HepG2 (cell line): ENCODE data around the gene GADD45A. TPM values are rescaled to one million over a fixed set of nuclear protein-coding genes. Genes with fewer than 3 reads are reported as not detected.

ENCODE experiments used
- ATAC-seq: fragments of 200-7000 bp; cut with Tn5 transposase; 3 replicates; pipeline ENCODE4 v1.9.1; 2020; ENCODE audit warnings: mild to moderate bottlenecking, moderate library complexity
- Bru-seq: library from RNA; stranded (reverse); fragments of 400-500 nt; gene quantifications from one replicate; lab custom pipeline; 2021; lab: Mats Ljungman, UMichigan
- BruChase-seq, 2 experiments: library from RNA; stranded (reverse); fragments of 400-500 nt; gene quantifications; one replicate each; lab custom pipeline; 2021; lab: Mats Ljungman, UMichigan
- BruUV-seq: library from RNA; stranded (reverse); fragments of 400-500 nt; replicated peaks from 2 replicates; lab custom pipeline; 2021; lab: Mats Ljungman, UMichigan
- CTCF ChIA-PET: fragments of 300-600 bp; formaldehyde crosslinking; extraction: SDS; loops from one replicate; lab custom pipeline; 2021; ENCODE audit warnings: low total read pairs, inconsistent platforms, low intra/inter-chr PET ratio; lab: Yijun Ruan, JAX
- POLR2A ChIA-PET: fragments of 350-600 bp; sonication (Branson Sonifier 250); formaldehyde crosslinking; loops from one replicate; lab custom pipeline; 2020; ENCODE audit warnings: antibody characterized with exemption, inconsistent platforms; lab: Yijun Ruan, JAX
- DNase-seq: peaks from one replicate; pipeline ENCODE4 v3.0.0-alpha.2; 2015; ENCODE audit warnings: low spot score
- FAIRE-seq: peaks from 3 replicates; lab custom pipeline; 2011; peaks lifted over from hg19 to GRCh38; lab: Jason Lieb, UNC
- H2AFZ ChIP-seq: one replicate; pipeline ENCODE4 v1.6.1; 2011; ENCODE audit warnings: low read length, inconsistent platforms
- H3K27ac ChIP-seq: fragments of 300-600 bp; 3 replicates; pipeline ENCODE4 v1.8.0; 2011; ENCODE audit warnings: mixed run types, mild to moderate bottlenecking, mixed read lengths, low read length, inconsistent platforms; ENCODE audit not compliant: insufficient read depth; ENCODE audit errors: extremely low read length
- H3K27me3 ChIP-seq, 2 experiments: fragments of 200-600 bp in 1 of 2; 2 replicates in 1 of 2; 3 replicates in 1 of 2; pipeline versions ENCODE4 v1.6.0 to v1.8.0; 2011; ENCODE audit warnings: low read length in 2 of 2, mild to moderate bottlenecking in 2 of 2, moderate library complexity in 2 of 2, inconsistent platforms in 1 of 2; ENCODE audit not compliant: insufficient read depth in 2 of 2, control insufficient read depth in 1 of 2
- H3K36me3 ChIP-seq, 2 experiments: fragments of 200-600 bp in 1 of 2; replicated peaks in 1 of 2; 2 replicates in 1 of 2; 3 replicates in 1 of 2; pipeline versions ENCODE4 v1.5.1 to v1.8.0; 2011; ENCODE audit warnings: low read length in 2 of 2, inconsistent platforms in 1 of 2; ENCODE audit not compliant: insufficient read depth in 2 of 2, control insufficient read depth in 1 of 2
- H3K4me1 ChIP-seq: 2 replicates; pipeline ENCODE4 v1.5.1; 2012; ENCODE audit warnings: low read length, inconsistent platforms; ENCODE audit not compliant: insufficient read depth
- H3K4me2 ChIP-seq: 2 replicates; pipeline ENCODE4 v1.6.0; 2011; ENCODE audit warnings: low read depth, low read length, inconsistent platforms
- H3K4me3 ChIP-seq, 3 experiments: fragments of 200-600 bp in 1 of 3; sonication (generic), shearing (Covaris generic) in 1 of 3; replicated peaks in 1 of 3; 2 replicates each; pipeline ENCODE4 v1.5.1; 2011 to 2016; ENCODE audit warnings: low read length in 3 of 3, inconsistent platforms in 2 of 3, low read depth in 2 of 3, mild to moderate bottlenecking in 2 of 3, control low read depth in 1 of 3, mixed read lengths in 1 of 3; ENCODE audit not compliant: insufficient read depth in 1 of 3
- H3K79me2 ChIP-seq: one replicate; pipeline ENCODE4 v1.6.1; 2011; ENCODE audit warnings: low read length, inconsistent platforms; ENCODE audit not compliant: insufficient read depth
- H3K9ac ChIP-seq: 2 replicates; pipeline ENCODE4 v1.6.0; 2011; ENCODE audit warnings: mild to moderate bottlenecking, low read depth, low read length, inconsistent platforms; ENCODE audit not compliant: insufficient read depth
- H3K9me3 ChIP-seq: 2 replicates; pipeline ENCODE4 v1.5.1; 2012; ENCODE audit warnings: mild to moderate bottlenecking, low read length
- H4K20me1 ChIP-seq: 2 replicates; pipeline ENCODE4 v1.6.0; 2011; ENCODE audit warnings: inconsistent platforms, mild to moderate bottlenecking, low read length, moderate library complexity; ENCODE audit not compliant: insufficient read depth
- BRD4 ChIP-seq: sonication (generic); formaldehyde crosslinking; IDR thresholded peaks from 2 replicates; pipeline ENCODE4 v1.4.0; 2020; ENCODE audit warnings: missing genetic modification reagents
- CC2D1A ChIP-seq: sonication (generic); formaldehyde crosslinking; IDR thresholded peaks from 2 replicates; pipeline ENCODE4 v1.8.1; 2023; ENCODE audit warnings: mild to moderate bottlenecking, missing genetic modification reagents
- DNMT1 ChIP-seq: sonication (generic); formaldehyde crosslinking; IDR thresholded peaks from 2 replicates; pipeline ENCODE4 v1.5.1; 2020; ENCODE audit warnings: mild to moderate bottlenecking, missing genetic modification reagents
- HOXA7 ChIP-seq: sonication (generic); formaldehyde crosslinking; IDR thresholded peaks from 2 replicates; pipeline ENCODE4 v1.8.1; 2022; ENCODE audit warnings: mild to moderate bottlenecking, missing genetic modification reagents, moderate library complexity
- KAT7 ChIP-seq: IDR thresholded peaks from 2 replicates; pipeline ENCODE4 v1.6.1; 2018; ENCODE audit warnings: borderline replicate concordance, missing compliant biosample characterization
- LCORL ChIP-seq, 2 experiments: fragments of 450-650 bp in 1 of 2; sonication (generic) in 1 of 2; formaldehyde crosslinking in 1 of 2; IDR thresholded peaks; 2 replicates each; pipeline versions ENCODE4 v1.5.0 to v1.6.1; 2017 to 2020; ENCODE audit warnings: antibody characterized with exemption in 1 of 2, missing genetic modification reagents in 1 of 2
- MIER2 ChIP-seq: IDR thresholded peaks from 2 replicates; pipeline ENCODE4 v1.6.1; 2016; ENCODE audit warnings: missing biosample characterization, missing genetic modification reagents
- NFYC ChIP-seq: IDR thresholded peaks from 2 replicates; pipeline ENCODE4 v1.6.1; 2016; ENCODE audit warnings: missing genetic modification reagents, missing compliant biosample characterization
- NKX3-1 ChIP-seq: sonication (generic); formaldehyde crosslinking; IDR thresholded peaks from 2 replicates; pipeline ENCODE4 v1.5.0; 2020; ENCODE audit warnings: missing genetic modification reagents
- RAD21 ChIP-seq: fragments of 450-650 bp; formaldehyde crosslinking; IDR thresholded peaks from 2 replicates; pipeline ENCODE4 v1.5.0; 2020; ENCODE audit warnings: mild to moderate bottlenecking
- RBM39 ChIP-seq: fragments of 200-400 bp; formaldehyde crosslinking; IDR thresholded peaks from one replicate; pipeline ENCODE4 v1.6.1; 2018; ENCODE audit warnings: antibody characterized with exemption, mild to moderate bottlenecking, low read depth, low read length; ENCODE audit not compliant: poor library complexity, severe bottlenecking
- TBX2 ChIP-seq: sonication (generic); formaldehyde crosslinking; IDR thresholded peaks from 2 replicates; pipeline ENCODE4 v1.5.0; 2020; ENCODE audit warnings: missing genetic modification reagents, mild to moderate bottlenecking, borderline replicate concordance
- ZNF264 ChIP-seq: sonication (generic); formaldehyde crosslinking; IDR thresholded peaks from 2 replicates; pipeline ENCODE4 v1.4.0; 2020; ENCODE audit warnings: missing genetic modification reagents
- ZNF331 ChIP-seq: sonication (generic); formaldehyde crosslinking; IDR thresholded peaks from 2 replicates; pipeline ENCODE4 v1.4.0; 2020; ENCODE audit warnings: missing genetic modification reagents
- ZNF564 ChIP-seq: sonication (generic); formaldehyde crosslinking; IDR thresholded peaks from 2 replicates; pipeline ENCODE4 v1.8.1; 2023; ENCODE audit warnings: mild to moderate bottlenecking, missing genetic modification reagents
- ZNF83 ChIP-seq: sonication (generic); formaldehyde crosslinking; IDR thresholded peaks from 2 replicates; pipeline ENCODE4 v1.4.0; 2020; ENCODE audit warnings: missing genetic modification reagents, mild to moderate bottlenecking, borderline replicate concordance
- ZSCAN25 ChIP-seq: sonication (generic); formaldehyde crosslinking; IDR thresholded peaks from 2 replicates; pipeline ENCODE4 v1.8.0; 2022; ENCODE audit warnings: mild to moderate bottlenecking, missing genetic modification reagents
- WGBS: methylation state at CpG from one replicate; pipeline ENCODE4 v1.1.6; 2017; ENCODE audit warnings: low lambda C conversion rate; 5-methylcytosine and 5-hydroxymethylcytosine counted together
- in situ Hi-C: cut with HindIII; loops from 2 replicates; pipeline ENCODE4 v1.10.0; 2017; ENCODE audit warnings: low pct_unique_long_range_greater_than_20kb; ENCODE audit not compliant: extremely low pct_ligation_motif_present
- intact Hi-C: fragments of 100-400 bp; cut with micrococcal nuclease; formaldehyde crosslinking; loops from one replicate; pipeline ENCODE4 v1.10.0; 2022; ENCODE audit not compliant: unreplicated experiment
- long read RNA-seq, 2 experiments: library from RNA in 1 of 2; library from polyadenylated mRNA in 1 of 2; stranded (forward) in 1 of 2; unstranded in 1 of 2; transcript quantifications; one replicate each; pipeline ENCODE4 v2.0.0, GENCODE V29; 2019 to 2022
- polyA minus RNA-seq, 3 experiments: library from RNA; depleted of rRNA, polyadenylated mRNA; stranded (reverse); fragments of >200 nt; gene quantifications; 2 replicates each; pipeline ENCODE4 v1.2.3, GENCODE V29; 2011; ENCODE audit warnings: low replicate concordance in 1 of 3
- polyA plus RNA-seq, 8 experiments: library from polyadenylated mRNA; depleted of rRNA in 3 of 8; stranded (reverse) in 7 of 8; unstranded in 1 of 8; fragments of >200 nt; fragmentation: Illumina TruSeq in 4 of 8; extraction: Trizol in 4 of 8; gene quantifications; 2 replicates each; pipeline versions ENCODE4 v1.2.1 to v1.2.3, GENCODE V29; 2011 to 2016; ENCODE audit warnings: low read depth in 4 of 8, missing spikeins in 1 of 8, mixed read lengths in 1 of 8; ENCODE audit not compliant: insufficient read depth in 1 of 8
- total RNA-seq, 5 experiments: library from RNA; depleted of rRNA; stranded (reverse); fragments of >200 nt; fragmentation: Illumina TruSeq; extraction: Trizol; gene quantifications; 2 replicates each; pipeline ENCODE4 v1.2.3, GENCODE V29; 2016; ENCODE audit warnings: low read depth in 1 of 5
- TF ChIP-seq, protein P1 (sequence below): sonication (generic); formaldehyde crosslinking; IDR thresholded peaks from 2 replicates; pipeline ENCODE4 v1.8.1; 2023; ENCODE audit warnings: missing genetic modification reagents, inconsistent platforms, borderline replicate concordance

GADD45A gene, protein sequence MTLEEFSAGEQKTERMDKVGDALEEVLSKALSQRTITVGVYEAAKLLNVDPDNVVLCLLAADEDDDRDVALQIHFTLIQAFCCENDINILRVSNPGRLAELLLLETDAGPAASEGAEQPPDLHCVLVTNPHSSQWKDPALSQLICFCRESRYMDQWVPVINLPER
- total RNA-seq (2016; rRNA removed; fragmentation: Illumina TruSeq; extraction: Trizol), result 25.0 and 46.2 TPM in 2 replicates
- total RNA-seq (2016; cell fraction: cytosol; rRNA removed; fragmentation: Illumina TruSeq; extraction: Trizol; ENCODE audit: low read depth), result 21.8 and 26.9 TPM in 2 replicates
- total RNA-seq (2016; cell fraction: insoluble cytoplasmic fraction; rRNA removed; fragmentation: Illumina TruSeq; extraction: Trizol), result 23.2 and 49.2 TPM in 2 replicates
- total RNA-seq (2016; cell fraction: membrane; rRNA removed; fragmentation: Illumina TruSeq; extraction: Trizol), result 27.1 and 30.4 TPM in 2 replicates
- total RNA-seq (2016; cell fraction: nucleus; rRNA removed; fragmentation: Illumina TruSeq; extraction: Trizol), result 59.8 and 64.1 TPM in 2 replicates
- 33.2 and 36.2 TPM in 2 replicates for polyA plus RNA-seq (2011; rRNA removed)
- polyA plus RNA-seq (2011; cell fraction: cytosol; rRNA removed), result 30.4 and 31.8 TPM in 2 replicates
- polyA plus RNA-seq (2011; cell fraction: nucleus; rRNA removed), result 131 and 138 TPM in 2 replicates
- 49.0 and 63.8 TPM in 2 replicates for polyA plus RNA-seq (2012)
- 24.1 and 25.0 TPM in 2 replicates for polyA plus RNA-seq (2016; cell fraction: cytosol; fragmentation: Illumina TruSeq; extraction: Trizol; ENCODE audit: low read depth)
- polyA plus RNA-seq (2016; cell fraction: insoluble cytoplasmic fraction; fragmentation: Illumina TruSeq; extraction: Trizol; ENCODE audit: low read depth), result 48.7 and 51.1 TPM in 2 replicates
- 26.6 and 28.9 TPM in 2 replicates for polyA plus RNA-seq (2016; cell fraction: membrane; fragmentation: Illumina TruSeq; extraction: Trizol; ENCODE audit: low read depth)
- polyA plus RNA-seq (2016; cell fraction: nucleus; fragmentation: Illumina TruSeq; extraction: Trizol; ENCODE audit: insufficient read depth, low read depth), result 151 and 156 TPM in 2 replicates
- polyA minus RNA-seq (2011; rRNA and poly(A)+ RNA removed; ENCODE audit: low replicate concordance), result 1.4 and 17.0 TPM in 2 replicates
- 11.3 and 13.7 TPM in 2 replicates for polyA minus RNA-seq (2011; cell fraction: cytosol; rRNA and poly(A)+ RNA removed)
- polyA minus RNA-seq (2011; cell fraction: nucleus; rRNA and poly(A)+ RNA removed), result 60.7 and 75.2 TPM in 2 replicates
- Bru-seq, nascent RNA, result percentile 99 among the genes with signal in this experiment
- percentile 98 among the genes with signal in this experiment for BruChase-seq, experiment 1, labeled RNA remaining after a 6-hour chase
- percentile 98 among the genes with signal in this experiment for BruChase-seq, experiment 2, labeled RNA remaining after a 2-hour chase
- long read RNA-seq, experiment 1, transcript GADD45A-202 (4 exons, 1,496 nt), result major isoform, 9 of 13 reads
- long read RNA-seq, experiment 1, partial matches to known transcripts, result 2 of 13 reads
- long read RNA-seq, experiment 1, other reads (novel, unspliced or antisense), result 2 of 13 reads
- long read RNA-seq, experiment 2, transcript GADD45A-202 (4 exons, 1,496 nt), result major isoform, 77 of 112 reads
- long read RNA-seq, experiment 2, partial matches to known transcripts, result 23 of 112 reads
- long read RNA-seq, experiment 2, other reads (novel, unspliced or antisense), result 8 of 112 reads

GRCh38 chr1:67685067-67685557, at the start of gene GADD45A:
Gene GADD45A, plus strand, starts transcription at chr1:67685201. Its CDS starts 294 bp downstream, at chr1:67685495.
- H2AFZ ChIP-seq, result no peak within 1 kb of the TSS
- peak within 1 kb of the TSS; percentile 97 to 99 (median 98) for H3K4me3 ChIP-seq
- no peaks in the 10 kb centered on the region; a peak in 1 of 5 replicates for H3K27me3 ChIP-seq
- intact Hi-C loops, result loop anchor here (1.0 to 5.0 kb wide), 3 partner anchors 21 to 258 kb away; no protein-coding TSS in a partner anchor
- peaks cover 60% of the 10 kb centered on the region for H3K4me1 ChIP-seq
- no TSS peak for BruUV-seq
- peak; percentile 74 for FAIRE-seq
- ChIA-PET POLR2A (interaction anchor here (0.6 to 4.3 kb wide), 41 partner anchors 11 to 269 kb away, joined by 3 to 114 read pairs (median 5); no protein-coding TSS in a partner anchor), CTCF (no interaction called here)
- peaks cover 28% of the 10 kb centered on the region for H3K79me2 ChIP-seq
- DNase-seq, result peak; percentile 98
- H4K20me1 ChIP-seq, result peaks cover 15% of the 10 kb centered on the region
- H3K27ac ChIP-seq, result peak within 1 kb of the TSS; percentile 96
- peak within 1 kb of the TSS; percentile 96 for H3K4me2 ChIP-seq
- peaks cover 1 to 14% of the 10 kb centered on the region in 2 experiments; a peak in 2 of 5 replicates for H3K36me3 ChIP-seq
- H3K9me3 ChIP-seq, result no peaks in the 10 kb centered on the region
- no CpG with 5 or more reads among the region's 39 CpGs for WGBS
- ATAC-seq, result peak; percentile 91
- peak within 1 kb of the TSS; percentile 98 for H3K9ac ChIP-seq
- in situ Hi-C loops, result loop anchor here (5.0 to 10.0 kb wide), 2 partner anchors 77 to 120 kb away; no protein-coding TSS in a partner anchor
- peak; percentile 29; the same call in 1 of the 2 replicates for TF ChIP-seq ZNF564 (CRISPR knock-in tag)
- no peak; the same call in none of the 2 replicates for TF ChIP-seq ZNF264 (CRISPR knock-in tag)
- peak; percentile 98 for TF ChIP-seq RBM39
- TF ChIP-seq MIER2, result no peak
- peak; percentile 77 for TF ChIP-seq RAD21 (CRISPR knock-in tag)
- TF ChIP-seq NFYC (CRISPR knock-in tag), result peak; percentile 78
- peak; percentile 78 for TF ChIP-seq TBX2 (CRISPR knock-in tag)
- peak; percentile 96 for TF ChIP-seq KAT7 (CRISPR knock-in tag)
- TF ChIP-seq, protein P1, sequence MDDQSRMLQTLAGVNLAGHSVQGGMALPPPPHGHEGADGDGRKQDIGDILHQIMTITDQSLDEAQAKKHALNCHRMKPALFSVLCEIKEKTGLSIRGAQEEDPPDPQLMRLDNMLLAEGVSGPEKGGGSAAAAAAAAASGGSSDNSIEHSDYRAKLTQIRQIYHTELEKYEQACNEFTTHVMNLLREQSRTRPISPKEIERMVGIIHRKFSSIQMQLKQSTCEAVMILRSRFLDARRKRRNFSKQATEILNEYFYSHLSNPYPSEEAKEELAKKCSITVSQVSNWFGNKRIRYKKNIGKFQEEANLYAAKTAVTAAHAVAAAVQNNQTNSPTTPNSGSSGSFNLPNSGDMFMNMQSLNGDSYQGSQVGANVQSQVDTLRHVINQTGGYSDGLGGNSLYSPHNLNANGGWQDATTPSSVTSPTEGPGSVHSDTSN (CRISPR knock-in tag), result no peak
- no peak for TF ChIP-seq NKX3-1 (CRISPR knock-in tag)
- TF ChIP-seq LCORL (IDR thresholded peaks at IDR 0.05), result no peak
- peak; percentile 80 for TF ChIP-seq LCORL (CRISPR knock-in tag; IDR thresholded peaks at IDR 0.05)
- 0 out of 2 replicates have a peak, but pooled peaks have one; percentile 61 for TF ChIP-seq ZSCAN25 (CRISPR knock-in tag)
- TF ChIP-seq HOXA7 (CRISPR knock-in tag), result 0 out of 2 replicates have a peak, but pooled peaks have one; percentile 64
- TF ChIP-seq ZNF331 (CRISPR knock-in tag), result peak; percentile 76; the same call in 1 of the 2 replicates
- TF ChIP-seq DNMT1 (CRISPR knock-in tag), result 0 out of 2 replicates have a peak, but pooled peaks have one; percentile 75
- peak; percentile 88 for TF ChIP-seq BRD4 (CRISPR knock-in tag)
- no peak; the same call in 1 of the 2 replicates for TF ChIP-seq ZNF83
- no peak for TF ChIP-seq CC2D1A (CRISPR knock-in tag)
